ENCODE measurements around the gene NINL.
"Not testable (repeated sequence)": the region's sequence is repeated elsewhere in the genome, so short reads cannot be mapped to it uniquely, and the experiment has no call there.

The NINL gene

DNA sequence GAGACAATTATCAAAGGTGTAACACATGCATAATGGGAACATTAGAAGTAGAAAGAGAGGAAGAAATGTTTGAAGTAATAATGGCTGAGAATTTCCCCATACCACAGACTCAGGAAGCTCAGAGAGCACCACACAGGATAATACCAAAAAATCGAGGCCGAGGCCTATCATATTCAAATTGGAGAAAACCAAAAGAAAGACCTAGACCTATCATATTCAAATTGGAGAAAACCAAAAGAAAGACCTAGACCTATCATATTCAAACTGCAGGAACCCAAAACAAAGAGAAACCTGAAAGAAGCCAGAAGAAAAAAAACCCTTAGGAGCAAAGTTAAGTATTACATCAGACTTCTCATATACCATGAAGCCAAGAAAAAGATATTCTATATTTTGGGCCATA lies 18.0 kb downstream of the NINL start:
- no peak overlapping the region for H3K4me3 ChIP-seq (ENCODE audit: low read depth, low read length)
- TF ChIP-seq, protein P1, sequence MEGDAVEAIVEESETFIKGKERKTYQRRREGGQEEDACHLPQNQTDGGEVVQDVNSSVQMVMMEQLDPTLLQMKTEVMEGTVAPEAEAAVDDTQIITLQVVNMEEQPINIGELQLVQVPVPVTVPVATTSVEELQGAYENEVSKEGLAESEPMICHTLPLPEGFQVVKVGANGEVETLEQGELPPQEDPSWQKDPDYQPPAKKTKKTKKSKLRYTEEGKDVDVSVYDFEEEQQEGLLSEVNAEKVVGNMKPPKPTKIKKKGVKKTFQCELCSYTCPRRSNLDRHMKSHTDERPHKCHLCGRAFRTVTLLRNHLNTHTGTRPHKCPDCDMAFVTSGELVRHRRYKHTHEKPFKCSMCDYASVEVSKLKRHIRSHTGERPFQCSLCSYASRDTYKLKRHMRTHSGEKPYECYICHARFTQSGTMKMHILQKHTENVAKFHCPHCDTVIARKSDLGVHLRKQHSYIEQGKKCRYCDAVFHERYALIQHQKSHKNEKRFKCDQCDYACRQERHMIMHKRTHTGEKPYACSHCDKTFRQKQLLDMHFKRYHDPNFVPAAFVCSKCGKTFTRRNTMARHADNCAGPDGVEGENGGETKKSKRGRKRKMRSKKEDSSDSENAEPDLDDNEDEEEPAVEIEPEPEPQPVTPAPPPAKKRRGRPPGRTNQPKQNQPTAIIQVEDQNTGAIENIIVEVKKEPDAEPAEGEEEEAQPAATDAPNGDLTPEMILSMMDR (IDR thresholded peaks at IDR 0.05; ENCODE audit: insufficient read depth, low read depth, low read length, missing control alignments): no peak
- DNase-seq (ENCODE audit: low read depth): no peak

DNA sequence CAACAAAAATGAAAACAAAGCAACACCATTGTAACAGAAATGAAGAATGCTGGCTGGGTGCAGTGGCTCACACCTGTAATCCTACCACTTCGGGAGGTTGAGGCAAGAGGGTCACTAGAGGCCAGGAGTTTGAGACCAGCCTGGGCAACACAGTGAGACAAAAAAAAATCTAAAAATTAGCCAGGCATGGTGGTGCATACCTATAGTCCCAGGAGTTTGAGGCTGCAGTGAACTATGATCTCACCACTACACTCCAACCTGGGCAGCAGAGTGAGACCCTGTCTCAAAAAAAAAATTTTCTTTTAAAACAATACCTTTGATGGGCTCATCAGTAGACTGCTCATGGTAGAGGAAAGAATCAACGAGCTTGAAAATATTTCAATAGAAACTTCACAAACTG lies 18.5 kb downstream of the NINL start:
- TF ChIP-seq, protein P1 (IDR thresholded peaks at IDR 0.05; ENCODE audit: insufficient read depth, low read depth, low read length, missing control alignments): no peak
- no peak for DNase-seq (ENCODE audit: low read depth)
- H3K4me3 ChIP-seq (ENCODE audit: low read depth, low read length): no peak overlapping the region

DNA sequence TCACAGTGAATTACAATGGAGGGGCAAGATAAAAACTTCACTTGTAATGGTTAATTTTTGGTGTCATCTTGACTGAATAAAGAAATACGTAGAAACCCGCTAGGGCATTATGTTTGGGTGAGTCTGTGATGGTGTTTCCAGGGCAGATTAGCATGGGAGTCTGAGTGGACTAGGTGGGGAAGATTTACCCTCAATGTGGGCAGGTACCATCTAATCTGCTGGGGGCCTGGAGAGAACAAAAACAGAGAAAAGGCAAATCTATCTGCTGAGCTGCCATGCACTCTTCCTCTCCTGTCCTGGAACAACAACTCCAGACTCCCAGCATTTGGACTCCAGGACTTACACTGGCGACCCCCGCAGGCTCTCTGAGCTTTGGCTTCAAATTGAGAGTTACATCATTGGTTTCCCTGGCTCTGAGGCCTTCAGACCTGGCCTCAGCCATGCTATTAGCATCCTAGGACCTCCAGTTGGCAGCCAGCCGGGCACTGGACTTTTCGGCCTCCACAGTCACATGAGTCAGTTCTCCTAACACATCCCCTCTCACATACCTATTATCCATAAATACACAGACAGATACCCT lies 19.7 kb downstream of the NINL start:
- H3K4me3 ChIP-seq (ENCODE audit: low read depth, low read length): no peak overlapping the region
- TF ChIP-seq, protein P1 (IDR thresholded peaks at IDR 0.05; ENCODE audit: insufficient read depth, low read depth, low read length, missing control alignments): no peak
- no peak for DNase-seq (ENCODE audit: low read depth)

DNA sequence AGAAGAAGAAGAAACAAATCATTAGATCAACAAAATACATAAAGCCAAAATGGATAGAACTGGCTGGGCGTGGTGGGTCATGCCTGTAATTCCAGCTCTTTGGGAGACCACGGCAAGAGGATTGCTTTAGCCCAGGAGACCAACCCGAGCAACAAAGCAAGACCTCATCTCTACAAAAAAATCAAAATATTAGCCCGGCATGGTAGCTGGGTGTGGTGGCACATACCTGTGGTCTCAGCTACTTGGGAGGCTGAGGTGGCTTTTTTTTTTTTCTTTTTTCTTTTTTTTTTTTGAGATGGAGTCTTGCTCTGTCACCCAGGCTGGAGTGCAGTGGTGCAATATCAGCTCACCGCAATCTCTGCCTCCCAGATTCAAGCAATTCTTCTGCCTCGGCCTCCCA lies 21.5 kb downstream of the NINL start:
- H3K4me3 ChIP-seq (ENCODE audit: low read depth, low read length): no peak overlapping the region
- TF ChIP-seq, protein P1 (IDR thresholded peaks at IDR 0.05; ENCODE audit: insufficient read depth, low read depth, low read length, missing control alignments): no peak
- DNase-seq (ENCODE audit: low read depth): no peak

DNA sequence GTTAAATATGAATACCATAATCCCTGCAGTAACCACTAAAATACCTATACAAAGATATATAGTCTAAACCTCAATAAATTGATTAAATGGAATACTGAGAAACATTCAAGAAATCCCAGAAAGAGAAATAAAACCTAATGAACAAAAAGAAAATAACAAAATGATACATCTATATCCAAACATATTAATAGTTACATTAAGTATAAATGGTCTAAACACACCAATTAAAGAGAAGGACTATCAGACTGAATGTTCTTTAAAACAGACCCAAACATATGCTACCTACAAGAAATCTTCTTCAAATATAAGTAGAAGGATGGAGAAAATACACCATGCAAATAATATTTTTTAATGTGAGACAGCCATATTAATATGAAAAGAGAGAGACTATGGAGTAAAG lies 22.0 kb downstream of the NINL start:
- DNase-seq (ENCODE audit: low read depth): no peak

DNA sequence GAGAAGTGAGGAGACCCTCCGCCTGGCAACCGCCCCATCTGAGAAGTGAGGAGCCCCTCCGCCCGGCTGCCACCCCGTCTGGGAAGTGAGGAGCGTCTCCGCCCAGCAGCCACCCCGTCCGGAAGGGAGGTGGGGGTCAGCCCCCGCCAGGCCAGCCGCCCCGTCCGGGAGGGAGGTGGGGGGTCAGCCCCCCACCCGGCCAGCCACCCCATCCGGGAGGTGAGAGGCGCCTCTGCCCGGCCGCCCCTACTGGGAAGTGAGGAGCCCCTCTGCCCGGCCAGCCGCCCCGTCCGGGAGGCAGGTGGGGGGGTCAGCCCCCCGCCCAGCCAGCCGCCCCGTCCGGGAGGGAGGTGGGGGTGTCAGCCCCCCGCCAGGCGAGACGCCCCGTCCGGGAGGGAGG lies 23.6 kb downstream of the NINL start:
- H3K4me3 ChIP-seq (ENCODE audit: low read depth, low read length); DNase-seq (ENCODE audit: low read depth): not testable (repeated sequence)

More for the DNA sequence above, 22.0 kb downstream of the NINL start:
- H3K4me3 ChIP-seq (ENCODE audit: low read depth, low read length): no peak overlapping the region
- TF ChIP-seq, protein P1 (IDR thresholded peaks at IDR 0.05; ENCODE audit: insufficient read depth, low read depth, low read length, missing control alignments): no peak

DNA sequence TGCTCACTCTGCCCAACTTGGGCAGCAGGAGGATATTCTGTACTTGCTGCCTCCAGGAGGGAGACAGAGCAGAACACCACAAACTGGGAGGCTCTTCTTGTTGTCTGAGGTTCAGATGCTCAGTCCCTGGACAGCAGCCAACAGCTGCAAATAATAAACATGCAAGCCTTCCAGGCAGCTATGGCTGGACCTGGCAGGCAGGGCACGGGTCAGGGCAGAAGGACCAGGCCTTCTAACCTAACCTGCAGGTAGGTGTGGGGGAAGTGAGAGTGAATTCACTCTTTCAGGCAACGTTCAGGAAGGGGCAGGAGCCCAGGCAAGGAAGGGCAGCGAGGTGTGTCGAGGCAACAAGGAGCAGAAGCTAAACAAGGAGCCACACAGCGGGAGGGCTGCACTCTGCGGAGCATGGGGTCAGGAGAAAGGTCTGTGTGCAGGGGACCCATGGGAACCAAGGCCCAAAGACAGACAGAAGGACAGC lies 31.5 kb downstream of the NINL start:
- no peak for DNase-seq (ENCODE audit: low read depth)
- no peak overlapping the region for H3K4me3 ChIP-seq (ENCODE audit: low read depth, low read length)
- TF ChIP-seq, protein P1 (IDR thresholded peaks at IDR 0.05; ENCODE audit: insufficient read depth, low read depth, low read length, missing control alignments): no peak

Data from GM12865 (cell line).